ENCODE results near the gene SERPINA6.
"Not testable (repeated sequence)": the region's sequence is repeated elsewhere in the genome, so short reads cannot be mapped to it uniquely, and the experiment has no call there.

SERPINA6 gene

DNA sequence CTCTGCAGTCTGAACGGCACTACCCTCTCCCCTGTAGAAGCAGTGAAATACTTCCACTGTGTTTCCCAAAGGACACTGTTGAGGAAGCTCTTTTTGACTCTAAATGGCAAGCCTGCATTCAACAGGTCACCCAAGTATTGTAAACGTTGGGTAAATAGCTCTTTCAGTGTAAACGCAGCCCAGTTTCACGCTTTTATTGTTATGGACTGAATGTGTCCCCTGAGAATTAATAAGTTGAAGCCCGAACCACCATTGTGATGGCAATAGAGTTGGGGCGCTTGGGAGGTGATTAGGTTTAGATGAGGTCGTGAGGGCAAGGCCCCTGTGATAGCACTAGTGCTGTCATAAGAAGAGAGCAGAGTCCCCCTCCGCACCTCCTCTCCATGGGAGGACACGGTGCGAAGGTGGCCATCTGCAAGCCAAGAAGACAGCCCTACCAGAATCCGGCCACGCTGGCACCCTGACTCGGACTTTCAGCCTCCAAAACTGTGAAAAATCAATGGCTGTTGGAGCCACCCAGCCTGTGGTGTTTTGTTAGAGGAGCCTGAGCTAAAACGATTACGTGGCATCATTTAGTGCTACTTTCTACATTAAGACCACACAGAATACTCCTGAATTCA is 31.1 kb downstream of the SERPINA6 start:
- DNase-seq = no peak

DNA sequence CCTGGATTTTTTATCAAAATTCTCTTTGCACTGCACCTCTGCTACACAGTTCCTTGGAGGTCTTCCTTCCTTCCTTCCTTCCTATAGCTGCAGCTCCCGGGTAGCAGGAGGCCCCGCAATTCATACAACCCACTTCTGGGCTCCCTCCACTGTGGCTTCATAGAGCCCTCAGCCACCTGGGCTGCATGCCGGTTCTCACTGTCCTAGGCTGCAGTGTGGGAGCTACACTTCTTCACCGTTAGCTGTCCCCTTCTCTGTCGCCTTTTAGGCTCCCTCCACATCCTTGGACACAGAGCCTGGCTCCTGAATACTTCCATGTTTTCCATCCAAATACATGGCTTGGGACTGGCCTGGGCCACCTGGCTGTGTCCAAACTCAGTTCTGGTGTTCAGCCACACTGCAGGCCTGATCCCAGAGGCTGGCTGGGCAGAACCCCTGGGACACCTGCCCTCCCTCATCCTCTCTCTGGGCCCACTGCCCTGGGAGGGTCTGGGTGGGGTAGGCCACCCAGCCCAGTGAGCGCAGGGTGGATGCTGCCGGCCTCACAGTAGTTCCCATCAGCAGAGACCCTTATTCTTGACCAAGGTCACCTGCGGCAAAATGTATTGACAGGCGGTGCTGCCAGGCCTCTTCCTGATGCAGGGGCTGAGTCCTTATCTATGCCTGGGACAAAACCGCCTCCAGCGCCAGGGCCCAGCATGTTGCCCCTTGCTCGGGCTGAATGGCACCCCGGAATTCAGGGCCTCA is 31.8 kb downstream of the SERPINA6 start:
- no peak for DNase-seq

DNA sequence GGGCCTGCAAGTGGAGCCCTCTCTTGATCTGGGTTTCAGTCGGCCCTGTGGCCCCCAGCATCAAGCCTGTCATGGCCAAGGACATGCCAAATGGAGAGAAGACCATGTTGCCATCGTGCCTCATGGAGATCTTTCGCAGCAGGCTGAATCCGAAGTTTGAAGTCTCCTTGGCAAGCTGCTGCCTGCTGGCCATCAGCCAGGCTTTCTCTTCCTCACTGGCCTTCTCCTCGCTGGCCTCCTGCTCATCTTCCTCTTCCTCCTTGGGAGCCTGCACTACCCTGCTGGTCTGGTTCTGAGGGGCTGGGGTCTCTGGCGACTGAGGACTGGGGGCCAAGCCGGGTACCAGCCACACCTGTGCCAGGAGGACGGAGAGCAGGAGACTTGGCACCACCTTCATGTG is 32.9 kb downstream of the SERPINA6 start:
- no peak for DNase-seq

DNA sequence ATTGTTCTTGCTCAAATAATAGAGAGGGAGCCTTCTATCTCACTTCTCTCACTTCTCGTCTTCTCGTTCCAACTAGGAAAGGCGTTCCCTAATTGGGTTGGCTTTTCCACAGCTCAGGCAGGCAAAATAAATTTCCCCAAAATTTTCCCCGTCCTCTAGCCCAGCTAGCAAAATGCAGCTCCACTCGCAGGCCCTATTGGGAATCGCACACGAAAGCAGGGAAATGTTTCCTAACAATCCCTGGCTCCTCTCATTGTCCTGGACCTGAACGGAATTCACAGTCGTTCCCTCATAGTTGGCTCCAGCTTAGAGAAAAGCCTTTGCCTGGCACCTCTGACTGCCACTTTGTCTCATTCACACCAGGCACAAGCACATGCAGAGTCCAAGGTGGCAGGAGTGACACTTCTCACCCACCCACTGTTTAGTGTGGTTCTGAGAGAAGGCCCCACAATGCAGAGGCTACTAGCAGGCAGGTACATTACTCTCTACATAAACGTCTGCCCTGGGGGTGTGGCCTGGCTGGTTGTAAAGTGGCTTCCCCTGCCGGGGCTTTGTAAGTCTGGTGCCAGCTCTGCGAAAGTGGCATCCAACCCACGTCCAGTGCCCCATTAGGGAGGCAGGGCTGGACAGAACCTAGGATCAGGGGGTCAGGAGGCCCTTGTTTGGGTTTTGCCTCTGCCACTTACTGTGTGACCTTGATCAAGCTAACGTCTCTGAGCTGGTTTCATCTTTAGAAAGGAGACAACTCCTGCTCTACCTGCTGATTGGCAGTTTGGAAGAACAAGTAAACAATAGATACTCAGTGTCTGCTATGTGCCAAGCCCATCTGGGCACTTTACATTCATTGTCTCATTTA is 34.3 kb downstream of the SERPINA6 start:
- DNase-seq = no peak

DNA sequence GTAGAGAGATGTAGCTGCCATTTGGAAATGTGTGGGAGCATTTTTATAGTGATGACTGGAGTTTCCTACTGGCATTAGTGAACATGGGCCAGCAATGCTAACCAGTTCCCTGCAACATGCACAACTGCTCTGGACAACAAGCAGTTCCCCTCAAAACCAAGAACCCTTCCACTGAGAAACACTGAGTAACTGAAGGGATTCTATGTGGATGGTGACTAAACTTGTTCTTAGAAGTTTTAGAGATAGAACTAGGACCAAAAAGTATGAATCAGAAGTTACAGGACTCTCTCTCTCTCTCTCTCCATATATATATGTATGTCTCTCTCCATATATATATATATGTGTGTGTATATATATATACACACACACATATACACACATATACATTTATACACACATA is 38.0 kb downstream of the SERPINA6 start:
- no peak for DNase-seq

DNA sequence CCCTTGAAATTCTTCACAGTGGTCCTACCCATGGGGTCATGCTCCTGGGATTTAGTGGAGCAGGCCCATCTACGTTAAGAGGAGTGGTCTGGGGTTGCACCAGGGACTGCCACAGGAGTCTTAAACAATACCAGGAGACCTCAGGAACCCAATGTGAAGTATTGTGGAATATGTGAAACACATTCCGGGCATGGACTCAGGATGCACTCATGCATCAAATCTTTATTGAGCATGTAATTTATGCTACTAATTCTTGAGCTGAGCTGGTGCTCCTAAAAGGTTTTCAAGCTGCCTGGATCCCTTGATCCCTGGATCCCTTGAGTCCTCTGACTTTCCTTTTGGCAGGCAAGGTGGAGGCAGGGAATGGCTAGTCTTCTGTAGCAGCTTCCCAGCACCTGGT is 38.9 kb downstream of the SERPINA6 start:
- DNase-seq = no peak

DNA sequence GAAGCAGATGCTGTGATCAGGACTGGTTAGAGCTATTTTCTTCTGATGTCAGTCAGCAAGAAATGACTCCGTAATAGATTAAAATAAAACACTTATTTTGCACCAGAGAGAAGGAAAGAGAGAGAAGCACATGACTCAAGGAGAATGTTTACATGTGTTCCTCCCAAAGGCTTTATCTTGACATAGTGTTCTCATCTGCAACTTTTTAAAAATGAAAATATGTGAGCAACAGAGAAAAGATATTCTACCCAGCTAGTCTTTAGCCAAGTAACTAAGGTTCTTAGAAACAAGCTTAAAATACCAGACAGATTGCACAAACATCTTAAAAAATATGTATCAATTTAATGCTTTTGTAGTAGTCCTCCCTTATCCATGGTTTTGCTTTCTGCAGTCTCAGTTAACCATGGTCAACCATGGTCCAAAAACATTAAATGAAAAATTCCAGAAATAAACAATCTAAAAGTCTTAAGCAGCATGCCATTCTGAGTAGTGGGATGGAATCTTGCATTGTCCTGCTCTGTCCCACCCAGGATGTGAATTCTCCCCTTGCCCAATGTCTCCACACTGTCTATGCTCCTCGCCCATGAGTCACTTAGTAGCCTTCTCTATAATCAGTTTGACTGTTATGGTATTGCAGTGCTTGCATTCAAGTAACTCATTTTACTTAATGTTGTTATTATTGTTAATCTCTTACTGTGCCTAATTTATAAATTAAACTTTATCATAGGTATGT is 40.0 kb downstream of the SERPINA6 start:
- no peak for DNase-seq

DNA sequence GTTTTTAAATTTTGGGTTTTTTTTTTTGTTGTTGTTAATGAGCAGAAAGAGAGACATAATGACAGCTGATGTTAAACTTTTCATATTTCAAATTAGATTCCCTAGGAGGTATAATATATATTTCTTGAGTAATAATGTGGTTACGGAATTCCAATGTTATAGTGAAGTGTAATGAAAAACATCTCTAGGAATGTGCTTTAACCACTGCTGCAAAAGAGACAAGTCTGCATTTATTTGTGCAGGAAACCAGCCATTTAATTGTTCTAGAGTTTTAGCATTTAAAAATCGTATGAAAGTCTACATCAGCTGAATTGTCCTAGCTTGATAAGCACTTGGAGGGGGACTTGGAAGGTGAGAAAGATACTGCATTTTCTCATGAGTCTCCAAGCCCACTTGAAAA is 44.4 kb downstream of the SERPINA6 start:
- no peak for DNase-seq

DNA sequence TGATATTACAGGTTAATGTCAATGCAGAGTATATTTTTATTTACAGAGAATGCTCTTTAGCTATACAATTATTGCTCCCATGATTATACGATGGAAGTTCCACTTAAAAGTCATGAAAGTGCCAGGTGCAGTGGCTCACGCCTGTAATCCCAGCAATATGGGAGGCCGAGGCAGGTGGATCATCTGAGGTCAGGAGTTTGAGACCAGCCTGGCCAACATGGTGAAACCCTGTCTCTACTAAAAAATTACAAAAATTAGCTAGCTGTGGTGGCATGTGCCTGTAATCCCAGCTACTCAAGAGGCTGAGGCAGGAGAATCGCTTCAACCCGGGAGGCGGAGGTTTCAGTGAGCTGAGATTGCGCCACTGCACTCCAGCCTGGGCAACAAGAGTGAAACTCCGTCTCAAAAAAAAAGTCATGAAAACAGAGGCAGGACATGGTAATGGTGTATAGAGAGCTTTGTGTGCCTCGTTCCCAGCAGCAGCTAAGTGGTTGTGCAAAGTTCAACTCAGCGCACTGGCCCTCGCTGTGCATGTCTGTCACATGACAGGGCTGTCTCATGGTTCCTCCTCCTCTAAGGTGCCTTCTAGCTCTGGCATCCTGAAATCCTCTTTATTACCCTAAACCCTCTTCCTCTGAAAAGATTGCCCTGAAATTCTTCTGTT is 46.1 kb downstream of the SERPINA6 start:
- DNase-seq = not testable (repeated sequence)

DNA sequence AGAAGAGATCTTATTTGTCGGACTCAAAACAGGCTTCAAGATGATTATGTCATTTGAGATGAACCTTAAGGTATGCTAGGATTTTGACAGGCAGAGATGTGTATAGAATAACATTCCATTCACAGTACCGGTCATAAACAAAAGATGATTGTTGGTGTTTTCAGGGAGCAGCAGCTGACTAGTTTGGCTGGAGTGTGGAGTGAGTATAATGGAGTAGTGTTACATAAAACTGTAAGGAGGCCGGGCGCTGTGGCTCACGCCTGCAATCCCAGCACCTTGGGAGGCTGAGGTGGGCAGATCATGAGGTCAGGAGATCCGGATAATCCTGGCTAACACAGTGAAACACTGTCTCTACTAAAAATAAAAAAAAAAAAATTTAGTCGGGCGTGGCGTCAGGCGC is 54.0 kb downstream of the SERPINA6 start:
- DNase-seq = no peak

DNA sequence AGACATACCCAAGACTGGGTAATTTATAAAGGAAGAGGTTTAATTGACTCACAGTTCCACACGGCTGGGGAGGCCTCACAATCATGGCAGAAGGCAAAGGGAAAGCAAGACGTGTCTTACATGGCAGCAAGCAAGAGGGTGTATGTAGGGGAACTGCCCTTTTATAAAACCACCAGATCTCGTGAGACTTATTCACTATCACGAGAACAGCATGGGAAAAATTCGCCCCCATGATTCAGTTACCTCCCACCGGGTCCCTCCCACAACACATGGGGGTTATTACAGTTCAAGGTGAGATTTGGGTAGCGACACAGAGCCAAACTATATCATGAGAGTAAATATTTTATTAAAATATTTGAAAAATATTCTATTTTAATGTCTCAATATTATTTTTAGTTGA is 54.6 kb downstream of the SERPINA6 start:
- DNase-seq = not testable (repeated sequence)

DNA sequence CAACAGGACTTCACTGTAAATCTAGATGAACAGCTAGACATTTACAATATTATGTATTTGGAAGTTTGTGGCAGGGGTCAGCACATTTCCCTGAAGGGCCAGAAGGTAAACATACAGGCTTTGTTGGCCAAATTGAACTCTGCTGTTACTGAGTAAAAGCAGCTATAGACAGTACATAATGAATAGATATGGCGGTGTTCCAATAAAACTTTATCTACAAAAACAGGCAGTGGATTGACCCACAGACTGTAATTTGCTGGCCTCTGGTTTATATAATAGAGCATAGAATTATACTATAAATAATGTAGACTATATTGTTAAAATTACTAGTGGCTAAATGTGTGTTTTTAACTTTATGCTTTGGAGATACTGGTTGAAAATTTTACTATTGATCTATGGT is 55.8 kb downstream of the SERPINA6 start:
- DNase-seq = no peak

DNA sequence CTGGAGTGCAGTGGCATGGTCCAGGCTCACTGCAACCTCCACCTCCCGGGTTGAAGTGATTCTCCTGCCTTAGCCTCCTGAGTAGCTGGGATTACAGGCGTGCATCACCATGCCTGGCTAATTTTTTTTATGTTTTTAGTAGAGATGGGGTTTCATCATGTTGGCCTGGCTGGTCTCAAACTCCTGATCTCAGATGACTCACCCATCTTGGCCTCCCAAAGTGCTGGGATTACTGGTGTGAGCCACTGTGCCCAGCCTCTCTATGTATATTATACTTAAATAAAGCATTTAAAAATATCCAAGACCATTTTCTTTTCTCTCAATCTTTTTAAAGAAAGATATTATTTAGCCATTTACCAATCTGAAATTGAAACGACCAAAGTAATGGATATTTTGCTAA is 58.9 kb downstream of the SERPINA6 start:
- DNase-seq = not testable (repeated sequence)

All from activated CD4-positive, alpha-beta T cell treated with anti-CD3 and anti-CD28 coated beads for 48 hours (primary cell).